ENCODE measurements around the gene CABCOCO1. TPM values are rescaled to one million over a fixed set of nuclear protein-coding genes. Genes with fewer than 3 reads are reported as not detected.

Gene CABCOCO1
- total and polyA plus RNA-seq, 9 of the 15 experiments (the other 6 are each of a cell fraction or from before 2014, with no cell fraction given), result 0.04 TPM; not detected in 8

GRCh38 chr10:61760943-61761824 lies 98.5 kb downstream of the CABCOCO1 start (continued):
- TF ChIP-seq MGA (IDR thresholded peaks at IDR 0.05) (no peak; the same call in 1 of the 2 replicates), NFE2 (IDR thresholded peaks at IDR 0.05; ENCODE audit: low read depth) (no peak), SMARCA4 (IDR thresholded peaks at IDR 0.05) (peak; percentile 71), XRCC3 (IDR thresholded peaks at IDR 0.05) (no peak), PHB (CRISPR knock-in tag; IDR thresholded peaks at IDR 0.05) (no peak), PKNOX1 (IDR thresholded peaks at IDR 0.05) (peak; percentile 22; the same call in 1 of the 2 replicates), ERF (CRISPR knock-in tag; IDR thresholded peaks at IDR 0.05) (no peak), EHMT2 (IDR thresholded peaks at IDR 0.05) (peak; percentile 26; the same call in 1 of the 2 replicates), NELFE (IDR thresholded peaks at IDR 0.05; ENCODE audit: insufficient read depth, insufficient read length) (no peak), IRF1 (CRISPR knock-in tag; IDR thresholded peaks at IDR 0.05; ENCODE audit: borderline replicate concordance) (no peak), CHD1 (IDR thresholded peaks at IDR 0.05; ENCODE audit: low read length) (no peak), ADNP (tag; IDR thresholded peaks at IDR 0.05) (0 out of 2 replicates have a peak, but pooled peaks have one; percentile 32), MTF1 (CRISPR knock-in tag; IDR thresholded peaks at IDR 0.05; ENCODE audit: borderline replicate concordance) (no peak)

All from K562 (cell line).